Endodermal cell (in vitro differentiated cells): ENCODE data around the gene RIPK3. TPM values are rescaled to one million over a fixed set of nuclear protein-coding genes. Genes with fewer than 3 reads are reported as not detected.

Source experiments
- DNase-seq: peaks from one replicate; pipeline ENCODE4 v3.0.0-alpha.2; 2017
- H3K27ac ChIP-seq: 2 replicates; pipeline ENCODE4 v1.5.1; 2013; ENCODE audit warnings: mild to moderate bottlenecking, low read depth, low read length, moderate library complexity
- H3K27me3 ChIP-seq: 2 replicates; pipeline ENCODE4 v1.6.1; 2013; ENCODE audit warnings: mild to moderate bottlenecking, low read length, moderate library complexity; ENCODE audit not compliant: insufficient read depth, control insufficient read depth, poor library complexity, severe bottlenecking
- H3K36me3 ChIP-seq: 2 replicates; pipeline ENCODE4 v1.7.0; 2013; ENCODE audit warnings: mild to moderate bottlenecking, low read length, moderate library complexity; ENCODE audit not compliant: control insufficient read depth, insufficient read depth
- H3K4me1 ChIP-seq: one replicate; pipeline ENCODE4 v1.7.0; 2013; ENCODE audit warnings: low read length; ENCODE audit not compliant: control insufficient read depth, insufficient read depth
- H3K4me3 ChIP-seq: 2 replicates; pipeline ENCODE4 v1.5.1; 2013; ENCODE audit warnings: mild to moderate bottlenecking, low read length, moderate library complexity
- H3K9ac ChIP-seq: 2 replicates; pipeline ENCODE4 v1.6.1; 2013; ENCODE audit warnings: mild to moderate bottlenecking, low read length, moderate library complexity; ENCODE audit not compliant: poor library complexity, severe bottlenecking; ENCODE audit errors: extremely low read depth
- H3K9me3 ChIP-seq: 2 replicates; pipeline ENCODE4 v1.6.1; 2013; ENCODE audit warnings: mild to moderate bottlenecking, low read length, moderate library complexity; ENCODE audit not compliant: control insufficient read depth
- H3K27ac Mint-ChIP-seq: 2 replicates; pipeline ENCODE4 v1.8.0; 2020; ENCODE audit warnings: mixed read lengths
- H3K27me3 Mint-ChIP-seq: 2 replicates; pipeline ENCODE4 v1.8.0; 2021; ENCODE audit warnings: mild to moderate bottlenecking, mixed read lengths; ENCODE audit not compliant: insufficient read depth
- H3K36me3 Mint-ChIP-seq: 2 replicates; pipeline ENCODE4 v1.8.0; 2020; ENCODE audit warnings: low read depth, mixed read lengths
- H3K4me1 Mint-ChIP-seq: 2 replicates; pipeline ENCODE4 v1.8.0; 2020; ENCODE audit warnings: mixed read lengths
- H3K4me3 Mint-ChIP-seq: 2 replicates; pipeline ENCODE4 v1.8.0; 2020; ENCODE audit warnings: mild to moderate bottlenecking, moderate library complexity, mixed read lengths
- H3K9me3 Mint-ChIP-seq: 2 replicates; pipeline ENCODE4 v1.8.0; 2020; ENCODE audit warnings: mild to moderate bottlenecking, mixed read lengths
- CTCF ChIP-seq: fragments of 200-600 bp; sonication (generic); conservative IDR thresholded peaks from 2 replicates; pipeline ENCODE4 v1.5.0; 2021; ENCODE audit warnings: antibody characterized with exemption, mild to moderate bottlenecking
- WGBS, 2 experiments: methylation state at CpG; one replicate each; pipeline versions ENCODE4 v1.1.5 to v1.1.7; 2013; ENCODE audit warnings: missing lambda C conversion rate in 2 of 2, mixed read lengths in 1 of 2; ENCODE audit not compliant: insufficient coverage in 1 of 2, insufficient read length in 1 of 2; 5-methylcytosine and 5-hydroxymethylcytosine counted together
- total RNA-seq, 2 donors: library from RNA; stranded (reverse); fragmentation: NEBNext Ultra II Directional in 1 of 2; extraction: Animal tissue kit (Norgen Biotek cat#: 25700) in 1 of 2; gene quantifications; 2 replicates in 1 of 2; 3 replicates in 1 of 2; pipeline ENCODE4 v1.2.1, GENCODE V29; 2021

RIPK3 gene
- total RNA-seq, 2 donors from 2014 or later: not detected

- Histone ChIP-seq H3K4me1 (no peaks in the 10 kb centered on the region), H3K4me3 (no peak overlapping the region), H3K9ac (no peak overlapping the region), H3K36me3 (peaks cover 65% of the 10 kb centered on the region), H3K9me3 (no peaks in the 10 kb centered on the region), H3K27ac (no peak overlapping the region), H3K27me3 (no peaks in the 10 kb centered on the region)
- no peak for DNase-seq
- Mint-ChIP-seq H3K27me3 (no peaks in the 10 kb centered on the region), H3K4me1 (peaks cover 19% of the 10 kb centered on the region), H3K27ac (no peak overlapping the region), H3K36me3 (peaks cover 66% of the 10 kb centered on the region), H3K9me3 (no peaks in the 10 kb centered on the region), H3K4me3 (no peak overlapping the region)
- no peak for TF ChIP-seq CTCF
- WGBS, 2 experiments: 94 to 97% methylated on average over 10 to 11 of the region's 11 CpGs
Measured at GRCh38 chr14:24304019-24304387, 35.8 kb downstream of the RIPK3 start.

GRCh38 chr14:24300326-24300980 is 39.3 kb downstream of the RIPK3 start:
- Histone ChIP-seq H3K27me3 (no peaks in the 10 kb centered on the region), H3K9ac (peak overlapping the region; percentile 64), H3K36me3 (peaks cover 53% of the 10 kb centered on the region), H3K4me3 (peak overlapping the region; percentile 92), H3K9me3 (no peaks in the 10 kb centered on the region), H3K4me1 (no peaks in the 10 kb centered on the region), H3K27ac (no peak overlapping the region)
- no peak for DNase-seq
- Mint-ChIP-seq H3K27me3 (no peaks in the 10 kb centered on the region), H3K9me3 (no peaks in the 10 kb centered on the region), H3K4me1 (peaks cover 16% of the 10 kb centered on the region), H3K27ac (peak overlapping the region; percentile 97), H3K36me3 (peaks cover 54% of the 10 kb centered on the region), H3K4me3 (peak overlapping the region; percentile 89)
- no peak for TF ChIP-seq CTCF
- 37 to 39% methylated on average over 10 to 16 of the region's 16 CpGs for WGBS, 2 experiments

- Mint-ChIP-seq H3K4me1 (peaks cover 16% of the 10 kb centered on the region), H3K27me3 (no peaks in the 10 kb centered on the region), H3K4me3 (peak within 1 kb of the TSS; percentile 89), H3K27ac (peak within 1 kb of the TSS; percentile 97), H3K9me3 (no peaks in the 10 kb centered on the region), H3K36me3 (peaks cover 45% of the 10 kb centered on the region)
- Histone ChIP-seq H3K27ac (peak within 1 kb of the TSS; percentile 39), H3K27me3 (no peaks in the 10 kb centered on the region), H3K9ac (peak within 1 kb of the TSS; percentile 64), H3K4me1 (no peaks in the 10 kb centered on the region), H3K4me3 (peak within 1 kb of the TSS; percentile 92), H3K9me3 (no peaks in the 10 kb centered on the region), H3K36me3 (peaks cover 48% of the 10 kb centered on the region)
- TF ChIP-seq CTCF: no peak
- WGBS, 2 experiments: 1% methylated on average over 26 to 75 of the region's 75 CpGs
- DNase-seq: peak; percentile 97
Measured at GRCh38 chr14:24299255-24300191, 40.3 kb downstream of the RIPK3 start, which contains the start of the genes DHRS1 and NOP9. Gene DHRS1 (minus strand): TSS chr14:24299780. CDS start chr14:24299106, 674 bp downstream. Gene NOP9 (plus strand): TSS chr14:24299850. CDS start chr14:24299955, 105 bp downstream.
